H9 (cell line): Measurements from ENCODE around the gene DTNBP1. TPM values are rescaled to one million over a fixed set of nuclear protein-coding genes. Genes with fewer than 3 reads are reported as not detected.

ENCODE experiments used
- DNase-seq: peaks from one replicate; pipeline ENCODE4 v3.0.0-alpha.2; 2017
- H2AFZ ChIP-seq: one replicate; pipeline ENCODE4 v1.6.1; 2013; ENCODE audit warnings: mild to moderate bottlenecking, low read length, control low read depth, moderate library complexity
- H2AK5ac ChIP-seq: 2 replicates; pipeline ENCODE4 v1.6.1; 2013; ENCODE audit warnings: low read length, control low read depth, mixed read lengths; ENCODE audit not compliant: insufficient read length
- H2BK120ac ChIP-seq: one replicate; pipeline ENCODE4 v1.6.1; 2013; ENCODE audit warnings: low read depth, mild to moderate bottlenecking, low read length, control low read depth, inconsistent platforms; ENCODE audit not compliant: poor library complexity, severe bottlenecking
- H2BK12ac ChIP-seq: 2 replicates; pipeline ENCODE4 v1.6.1; 2013; ENCODE audit warnings: low read length, control low read depth, mixed read lengths, low read depth; ENCODE audit not compliant: insufficient read length
- H2BK15ac ChIP-seq: 2 replicates; pipeline ENCODE4 v1.6.1; 2013; ENCODE audit warnings: low read depth, low read length, control low read depth
- H2BK20ac ChIP-seq: one replicate; pipeline ENCODE4 v1.6.1; 2013; ENCODE audit warnings: low read depth, mild to moderate bottlenecking, low read length, control low read depth, inconsistent platforms; ENCODE audit not compliant: poor library complexity, severe bottlenecking
- H2BK5ac ChIP-seq: 2 replicates; pipeline ENCODE4 v1.6.1; 2013; ENCODE audit warnings: low read length, control low read depth, mixed read lengths; ENCODE audit not compliant: insufficient read length
- H3K14ac ChIP-seq: 2 replicates; pipeline ENCODE4 v1.6.1; 2013; ENCODE audit warnings: low read length, control low read depth; ENCODE audit not compliant: insufficient read depth
- H3K18ac ChIP-seq: 2 replicates; pipeline ENCODE4 v1.6.1; 2013; ENCODE audit warnings: low read depth, mild to moderate bottlenecking, mixed read lengths, low read length, control low read depth; ENCODE audit not compliant: insufficient read length
- H3K23ac ChIP-seq: 2 replicates; pipeline ENCODE4 v1.6.1; 2013; ENCODE audit warnings: low read length, control low read depth, mixed read lengths, low read depth; ENCODE audit not compliant: insufficient read length
- H3K23me2 ChIP-seq: 2 replicates; pipeline ENCODE4 v1.6.1; 2013; ENCODE audit warnings: low read depth, mild to moderate bottlenecking, mixed read lengths, low read length, control low read depth; ENCODE audit not compliant: insufficient read length, poor library complexity, severe bottlenecking
- H3K27ac ChIP-seq: 2 replicates; pipeline ENCODE4 v1.5.1; 2013; ENCODE audit warnings: low read length, control low read depth, mixed read lengths, low read depth; ENCODE audit not compliant: insufficient read length
- H3K27me3 ChIP-seq: 2 replicates; pipeline ENCODE4 v1.6.1; 2013; ENCODE audit warnings: low read length, control low read depth, inconsistent platforms; ENCODE audit not compliant: insufficient read depth
- H3K4ac ChIP-seq: 2 replicates; pipeline ENCODE4 v1.6.1; 2013; ENCODE audit warnings: low read depth, mild to moderate bottlenecking, control low read depth, inconsistent platforms, low read length, moderate library complexity
- H3K4me1 ChIP-seq: 2 replicates; pipeline ENCODE4 v1.6.1; 2013; ENCODE audit warnings: low read length, control low read depth, inconsistent platforms; ENCODE audit not compliant: insufficient read depth
- H3K4me2 ChIP-seq: 2 replicates; pipeline ENCODE4 v1.6.1; 2013; ENCODE audit warnings: low read length, control low read depth, mixed read lengths; ENCODE audit not compliant: insufficient read length, insufficient read depth
- H3K56ac ChIP-seq: 2 replicates; pipeline ENCODE4 v1.6.1; 2013; ENCODE audit warnings: low read depth, mild to moderate bottlenecking, mixed read lengths, low read length, control low read depth; ENCODE audit not compliant: insufficient read length
- H3K79me1 ChIP-seq: 2 replicates; pipeline ENCODE4 v1.6.1; 2013; ENCODE audit warnings: low read depth, mild to moderate bottlenecking, moderate library complexity, low read length, control low read depth, inconsistent platforms; ENCODE audit not compliant: insufficient read depth, poor library complexity, severe bottlenecking
- H3K79me2 ChIP-seq: 2 replicates; pipeline ENCODE4 v1.6.1; 2013; ENCODE audit warnings: low read length, control low read depth, inconsistent platforms; ENCODE audit not compliant: insufficient read depth
- H3K9ac ChIP-seq: 2 replicates; pipeline ENCODE4 v1.6.1; 2013; ENCODE audit warnings: low read length, control low read depth, mixed read lengths; ENCODE audit not compliant: insufficient read length; ENCODE audit errors: extremely low read depth
- H3K9me3 ChIP-seq: one replicate; pipeline ENCODE4 v1.6.1; 2013; ENCODE audit warnings: low read depth, low read length, inconsistent platforms; ENCODE audit not compliant: control insufficient read depth
- H3T11ph ChIP-seq: one replicate; pipeline ENCODE4 v1.6.1; 2013; ENCODE audit warnings: mild to moderate bottlenecking, low read length, control low read depth, inconsistent platforms
- H4K20me1 ChIP-seq: one replicate; pipeline ENCODE4 v1.6.1; 2013; ENCODE audit not compliant: control insufficient read depth, insufficient read length, insufficient read depth
- H4K5ac ChIP-seq: 2 replicates; pipeline ENCODE4 v1.6.1; 2013; ENCODE audit warnings: low read depth, mild to moderate bottlenecking, mixed read lengths, low read length, control low read depth; ENCODE audit not compliant: insufficient read length
- H4K8ac ChIP-seq: replicated peaks from 2 replicates; pipeline ENCODE4 v1.6.1; 2013; ENCODE audit warnings: low read length, control low read depth, mixed read lengths, low read depth; ENCODE audit not compliant: insufficient read length
- H4K91ac ChIP-seq: 2 replicates; pipeline ENCODE4 v1.6.1; 2013; ENCODE audit warnings: low read depth, mild to moderate bottlenecking, moderate library complexity, mixed read lengths, low read length, control low read depth; ENCODE audit not compliant: insufficient read length
- H3K27ac Mint-ChIP-seq, 3 experiments: 2 replicates in 2 of 3; 3 replicates in 1 of 3; pipeline ENCODE4 v1.8.0; 2020 to 2021; ENCODE audit warnings: mixed read lengths in 3 of 3, mild to moderate bottlenecking in 1 of 3, moderate library complexity in 1 of 3
- H3K27me3 Mint-ChIP-seq: 2 replicates; pipeline ENCODE4 v1.8.0; 2021; ENCODE audit warnings: low read depth, mild to moderate bottlenecking, moderate library complexity, mixed read lengths
- H3K36me3 Mint-ChIP-seq, 3 experiments: 2 replicates in 2 of 3; 3 replicates in 1 of 3; pipeline ENCODE4 v1.8.0; 2020 to 2021; ENCODE audit warnings: low read depth in 3 of 3, mixed read lengths in 3 of 3; ENCODE audit not compliant: insufficient read depth in 1 of 3
- H3K4me1 Mint-ChIP-seq, 2 experiments: 2 replicates each; pipeline ENCODE4 v1.8.0; 2020; ENCODE audit warnings: mixed read lengths in 2 of 2
- H3K4me3 Mint-ChIP-seq, 2 experiments: 2 replicates in 1 of 2; 3 replicates in 1 of 2; pipeline ENCODE4 v1.8.0; 2020 to 2021; ENCODE audit warnings: mild to moderate bottlenecking in 2 of 2, mixed read lengths in 2 of 2, moderate library complexity in 1 of 2
- H3K9me3 Mint-ChIP-seq, 2 experiments: 2 replicates in 1 of 2; 3 replicates in 1 of 2; pipeline ENCODE4 v1.8.0; 2020; ENCODE audit warnings: mild to moderate bottlenecking in 2 of 2, mixed read lengths in 2 of 2, moderate library complexity in 1 of 2
- CTCF ChIP-seq: fragments of 200-600 bp; sonication (generic); conservative IDR thresholded peaks from 3 replicates; pipeline ENCODE4 v1.8.0; 2021; ENCODE audit warnings: antibody characterized with exemption, mild to moderate bottlenecking
- WGBS: extraction: QIAGEN DNeasy Blood & Tissue Kit; methylation state at CpG from one replicate; pipeline ENCODE4 v1.1.7; 2013; ENCODE audit warnings: missing lambda C conversion rate, low lambda C conversion rate, mixed read lengths; ENCODE audit not compliant: insufficient read length; ENCODE audit errors: extremely low coverage; 5-methylcytosine and 5-hydroxymethylcytosine counted together
- total RNA-seq: library from RNA; stranded (reverse); gene quantifications from 2 replicates; pipeline ENCODE4 v1.2.1, GENCODE V29; 2021

Gene DTNBP1
- total RNA-seq, 1 experiment from 2014 or later, result 12.9 TPM

- Mint-ChIP-seq H3K4me1 (peaks cover 10 to 14% of the 10 kb centered on the region in 2 experiments), H3K36me3 (no peaks in the 10 kb centered on the region), H3K27ac (peak overlapping the region in 1 of 3 experiments; percentile 4; a peak in 1 of 7 replicates), H3K9me3 (no peaks in the 10 kb centered on the region), H3K4me3 (no peak overlapping the region), H3K27me3 (no peaks in the 10 kb centered on the region)
- H4K5ac ChIP-seq, result no peak overlapping the region
- no peak overlapping the region for H2AFZ ChIP-seq
- no peak overlapping the region for H3K4ac ChIP-seq
- H3K9ac ChIP-seq, result no peak overlapping the region
- no peak overlapping the region for H2BK5ac ChIP-seq
- no peak for TF ChIP-seq CTCF
- H3K27me3 ChIP-seq, result no peaks in the 10 kb centered on the region
- no peak overlapping the region for H3K14ac ChIP-seq
- H3K27ac ChIP-seq, result no peak overlapping the region
- H3K9me3 ChIP-seq, result no peaks in the 10 kb centered on the region
- no peak overlapping the region for H4K91ac ChIP-seq
- no peak overlapping the region for H3T11ph ChIP-seq
- H3K79me1 ChIP-seq, result no peaks in the 10 kb centered on the region
- H2AK5ac ChIP-seq, result no peak overlapping the region
- H3K79me2 ChIP-seq, result no peaks in the 10 kb centered on the region
- H4K8ac ChIP-seq, result no peak overlapping the region
- WGBS, result no CpG with 5 or more reads among the region's 1 CpG
- no peak overlapping the region for H2BK120ac ChIP-seq
- no peak overlapping the region for H3K56ac ChIP-seq
- H2BK20ac ChIP-seq, result no peak overlapping the region
- H2BK15ac ChIP-seq, result no peak overlapping the region
- no peaks in the 10 kb centered on the region; the same call in 1 of the 2 replicates for H3K4me1 ChIP-seq
- H3K4me2 ChIP-seq, result no peak overlapping the region
- no peaks in the 10 kb centered on the region for H4K20me1 ChIP-seq
- DNase-seq, result no peak
- no peak overlapping the region for H3K18ac ChIP-seq
- H3K23ac ChIP-seq, result no peak overlapping the region
- H2BK12ac ChIP-seq, result no peak overlapping the region
- no peaks in the 10 kb centered on the region for H3K23me2 ChIP-seq
Observed at GRCh38 chr6:15562977-15563376, 99.9 kb downstream of the DTNBP1 start.
